GM18520 (cell line): ENCODE data around the gene DNAJB8.

Experiments
- ATAC-seq: cut with Tn5 transposase; IDR thresholded peaks from one replicate; pipeline ENCODE4 v1.9.1; 2021; ENCODE audit not compliant: unreplicated experiment

DNAJB8 gene

GRCh38 chr3:128449111-128449638 is 17.5 kb downstream of the DNAJB8 start:
- no peak for ATAC-seq

- ATAC-seq: no peak
Observed at GRCh38 chr3:128448491-128448890, 18.2 kb downstream of the DNAJB8 start.

GRCh38 chr3:128447561-128448013 is 19.1 kb downstream of the DNAJB8 start:
- peak; percentile 61 for ATAC-seq

- ATAC-seq: no peak
Observed at GRCh38 chr3:128446821-128447220, 19.9 kb downstream of the DNAJB8 start.

- ATAC-seq: no peak
Observed at GRCh38 chr3:128445357-128445756, 21.3 kb downstream of the DNAJB8 start.

- no peak for ATAC-seq
Observed at GRCh38 chr3:128443771-128444170, 22.9 kb downstream of the DNAJB8 start.

DNA sequence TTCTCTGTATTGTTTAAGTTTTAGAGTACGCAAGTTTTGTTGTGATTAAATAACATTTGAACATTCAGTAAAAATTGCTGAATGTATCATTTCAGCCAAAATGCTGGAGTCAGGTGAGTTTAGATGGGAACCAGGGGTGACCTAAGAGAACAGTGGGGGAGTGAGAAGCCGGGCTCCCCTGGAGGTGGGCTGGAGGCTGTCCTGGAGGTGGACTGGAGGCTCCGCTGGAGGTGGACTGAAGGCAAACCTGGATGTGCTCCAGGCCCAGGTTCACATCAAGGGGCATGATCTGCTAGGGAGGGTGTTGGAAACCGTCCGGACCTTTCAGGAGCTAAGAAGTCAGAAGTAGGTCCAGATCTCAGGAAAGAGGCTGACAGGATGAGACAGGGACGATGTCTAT is 23.7 kb downstream of the DNAJB8 start:
- ATAC-seq: no peak

- ATAC-seq: no peak
Observed at GRCh38 chr3:128442070-128442469, 24.6 kb downstream of the DNAJB8 start.

DNA sequence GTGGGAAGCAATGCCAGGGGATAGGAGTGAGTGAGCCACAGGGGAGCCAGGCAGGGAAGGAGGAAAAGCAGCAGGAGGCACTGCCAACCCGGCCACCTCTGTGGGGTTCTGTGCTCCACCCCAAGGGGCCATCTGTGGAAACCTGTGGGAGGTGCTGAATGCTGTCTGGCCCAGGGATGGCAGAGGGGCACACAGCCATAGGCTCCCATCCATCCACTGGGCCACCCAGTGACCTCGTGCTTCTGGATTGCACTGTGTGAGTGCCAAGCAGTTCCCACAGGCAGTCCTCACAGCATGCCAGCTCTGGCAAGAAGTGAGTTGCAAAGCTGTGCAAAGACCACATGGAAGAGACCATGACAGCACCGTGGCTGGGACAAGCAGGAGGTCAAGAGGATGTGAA is 27.5 kb downstream of the DNAJB8 start:
- ATAC-seq: no peak

GRCh38 chr3:128438488-128439072 is 28.1 kb downstream of the DNAJB8 start:
- ATAC-seq: no peak

GRCh38 chr3:128436214-128436613 is 30.5 kb downstream of the DNAJB8 start:
- ATAC-seq: no peak

DNA sequence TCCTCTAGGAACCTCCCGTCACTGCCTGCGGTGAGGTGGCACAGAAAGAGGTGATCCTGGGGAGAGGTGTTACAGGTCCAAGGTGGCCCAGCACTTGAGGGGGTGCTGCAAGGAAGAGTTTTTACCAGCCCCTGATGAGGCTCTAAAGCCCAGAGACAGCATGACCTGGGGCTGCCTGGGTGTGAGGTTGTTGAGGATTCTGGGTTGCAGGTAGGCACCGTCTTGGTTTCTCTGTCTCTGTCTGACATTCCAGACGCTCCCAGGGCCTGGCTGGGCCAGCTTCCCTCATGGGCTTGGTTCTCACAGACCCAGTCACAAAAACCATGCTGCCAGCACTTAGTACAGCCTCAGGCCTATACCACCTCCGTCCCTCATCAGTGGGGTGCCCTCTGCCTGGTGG is 31.1 kb downstream of the DNAJB8 start:
- ATAC-seq: no peak

DNA sequence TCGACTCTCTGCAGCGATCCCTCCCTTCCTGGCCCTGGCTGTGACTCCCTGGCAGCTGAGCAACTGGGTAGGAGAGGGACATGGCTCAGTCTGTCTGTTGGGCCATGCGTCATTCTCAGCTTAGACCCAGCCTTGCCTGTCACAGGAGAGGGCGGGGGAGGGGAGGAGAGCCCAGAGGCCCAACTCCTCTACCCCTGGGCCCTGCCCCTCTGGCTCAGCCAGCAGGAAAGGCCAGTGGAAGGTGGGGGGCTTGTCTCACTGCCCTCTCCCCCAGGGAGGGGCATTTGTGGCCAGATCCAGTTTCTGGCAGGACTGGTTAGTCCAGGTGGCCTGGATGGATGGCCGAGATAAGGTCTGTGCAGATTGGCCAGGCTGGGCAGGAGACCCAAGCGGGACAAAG is 31.6 kb downstream of the DNAJB8 start:
- ATAC-seq: no peak

- ATAC-seq: no peak
Observed at GRCh38 chr3:128434524-128434923, 32.2 kb downstream of the DNAJB8 start.

DNA sequence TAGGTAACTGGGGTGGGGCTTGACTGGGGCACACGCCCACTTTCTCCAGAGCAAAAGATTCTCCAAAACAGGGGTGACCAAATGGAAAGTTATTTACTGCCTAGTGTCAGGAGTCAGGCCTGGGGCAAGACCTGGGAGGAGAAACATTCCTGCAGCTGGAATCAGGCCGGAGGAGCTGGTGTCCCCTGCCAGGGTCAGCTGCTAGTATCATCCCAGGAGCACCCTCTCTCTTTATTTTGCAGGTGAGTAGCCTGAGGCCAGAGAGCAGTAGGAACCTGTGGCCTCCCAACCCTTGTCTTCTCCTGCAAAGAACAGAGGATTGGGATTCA is 32.9 kb downstream of the DNAJB8 start:
- no peak for ATAC-seq

DNA sequence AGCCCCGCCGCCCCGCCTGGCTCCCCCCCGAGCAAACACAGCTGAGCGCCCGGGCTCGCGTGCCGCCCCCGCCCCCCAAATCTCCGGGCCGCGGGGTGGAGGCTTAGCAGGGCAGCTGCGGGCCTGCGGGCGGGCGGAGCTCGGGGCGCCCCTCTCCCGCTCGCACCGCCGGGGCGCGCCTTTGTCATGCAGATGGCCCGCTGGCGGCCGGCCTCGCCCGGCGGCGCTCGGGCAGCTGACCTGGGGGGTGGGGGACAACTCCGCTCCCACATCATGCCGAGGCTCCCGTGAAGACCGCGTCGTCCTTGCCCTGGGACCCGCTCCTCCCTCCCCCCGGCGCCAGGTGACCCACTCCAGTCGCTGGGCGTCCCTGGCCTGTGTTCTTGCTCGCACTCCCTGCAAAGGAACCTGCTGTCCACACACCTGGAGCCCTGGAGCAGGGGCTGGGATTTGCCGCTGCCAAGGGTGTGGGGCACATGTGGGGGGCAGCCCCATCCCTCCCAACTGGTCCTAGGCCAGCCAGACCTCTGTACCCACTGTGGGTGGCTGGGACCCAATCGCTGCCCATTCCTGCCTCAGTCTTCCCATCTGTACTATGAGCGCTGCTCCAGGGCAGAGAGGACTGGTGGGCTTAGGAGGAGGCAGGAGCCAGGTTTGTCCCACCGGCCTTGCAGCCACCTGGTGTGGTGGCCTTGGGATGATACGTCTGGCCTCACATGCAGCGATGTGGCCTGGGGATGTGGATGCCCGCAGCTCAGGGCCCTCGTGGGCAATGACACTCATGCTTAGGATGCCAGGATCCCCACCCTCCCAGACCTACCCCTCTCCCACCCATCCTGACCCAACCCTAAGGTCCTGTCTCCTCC is 33.5 kb downstream of the DNAJB8 start:
- ATAC-seq: no peak

DNA sequence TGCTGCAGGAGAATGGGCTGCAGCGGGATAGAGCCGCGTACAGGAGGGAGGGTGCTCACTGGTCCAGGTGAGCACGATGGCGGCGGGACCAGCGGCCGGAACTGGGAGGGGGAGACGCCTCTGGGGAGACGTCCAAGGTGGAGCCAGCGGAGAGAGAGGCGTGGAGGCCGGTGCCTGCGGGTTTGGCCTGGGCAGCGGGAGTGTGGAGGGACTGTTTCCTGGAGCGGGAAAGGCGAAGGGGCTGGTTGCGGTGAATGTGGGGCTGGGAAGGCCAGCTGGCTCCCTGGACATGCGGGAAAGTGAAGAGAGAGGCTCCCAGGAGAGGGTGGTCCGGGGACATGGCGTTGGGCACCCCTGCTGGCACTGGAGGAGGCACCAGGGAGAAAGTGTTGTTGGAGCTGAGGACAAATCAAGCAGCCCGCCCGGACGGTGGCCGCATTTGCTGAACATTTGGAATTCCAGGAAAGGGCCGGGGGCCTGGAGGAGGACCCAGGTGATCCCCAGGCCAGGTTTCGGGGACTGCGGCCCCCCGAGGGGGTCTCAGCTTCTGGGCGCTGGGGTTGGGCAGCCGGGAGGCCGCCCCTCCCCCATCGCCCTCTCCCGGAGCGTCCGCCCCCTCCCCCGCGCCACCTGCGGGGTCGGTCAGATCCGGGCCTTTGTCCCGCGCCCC is 34.3 kb downstream of the DNAJB8 start:
- ATAC-seq: no peak

GRCh38 chr3:128431803-128432300 is 34.8 kb downstream of the DNAJB8 start:
- no peak for ATAC-seq

GRCh38 chr3:128430731-128431130 is 36.0 kb downstream of the DNAJB8 start:
- no peak for ATAC-seq

- ATAC-seq: no peak
Observed at GRCh38 chr3:128430301-128430700, 36.4 kb downstream of the DNAJB8 start.

- ATAC-seq: no peak
Observed at GRCh38 chr3:128429751-128430150, 36.9 kb downstream of the DNAJB8 start.

DNA sequence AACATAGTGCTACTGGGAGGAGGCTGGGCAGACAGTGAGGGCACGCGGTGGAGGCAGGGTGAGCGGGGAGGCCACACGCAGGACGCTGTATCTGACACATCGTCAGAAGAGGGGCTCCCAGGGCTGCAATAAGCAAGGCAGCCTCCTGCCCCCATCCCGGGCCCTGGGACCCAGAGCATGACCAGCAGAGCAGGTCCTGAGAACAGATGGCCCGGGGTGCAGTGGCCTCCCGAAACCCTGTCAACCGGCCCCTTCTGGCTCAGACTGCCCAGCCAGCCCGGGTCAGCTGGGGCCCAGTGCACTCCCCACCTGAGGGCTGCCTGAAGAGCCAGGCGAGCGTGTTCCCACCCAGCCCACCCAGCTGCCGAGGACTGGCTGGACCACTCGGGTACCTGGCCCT is 37.4 kb downstream of the DNAJB8 start:
- no peak for ATAC-seq
